Brain microvascular endothelial cell (primary cell): Measurements from ENCODE around the gene CPSF4L.
"Not testable (repeated sequence)": the region's sequence is repeated elsewhere in the genome, so short reads cannot be mapped to it uniquely, and the experiment has no call there.

Experiments used
- DNase-seq: peaks from one replicate; pipeline ENCODE4 v3.0.0-alpha.2; 2020
- H3K27ac ChIP-seq: fragments of 250-450 bp; sonication (Bioruptor Pico); 2 replicates; pipeline ENCODE4 v1.5.1; 2020; ENCODE audit warnings: mild to moderate bottlenecking, moderate library complexity
- H3K27me3 ChIP-seq: fragments of 250-450 bp; sonication (Bioruptor Pico); replicated peaks from 2 replicates; pipeline ENCODE4 v1.5.1; 2020; ENCODE audit warnings: mild to moderate bottlenecking
- H3K36me3 ChIP-seq: fragments of 250-450 bp; sonication (Bioruptor Pico); replicated peaks from 2 replicates; pipeline ENCODE4 v1.5.1; 2020; ENCODE audit warnings: mild to moderate bottlenecking
- H3K4me3 ChIP-seq: 2 replicates; pipeline ENCODE4 v1.5.1; 2011; ENCODE audit warnings: low read depth, mild to moderate bottlenecking, control low read depth, low read length, moderate library complexity
- CTCF ChIP-seq: IDR thresholded peaks from 2 replicates; pipeline ENCODE4 v1.5.1; 2011; ENCODE audit warnings: low read depth, mild to moderate bottlenecking, moderate library complexity, low read length, control low read depth, inconsistent platforms; ENCODE audit errors: missing control alignments
- in situ Hi-C: cut with HindIII; loops from 2 replicates; pipeline ENCODE4 v1.10.0; 2017; ENCODE audit warnings: low sequenced_read_pairs, low pct_ligation_motif_present

The CPSF4L gene

GRCh38 chr17:73265646-73266640 lies 4.3 kb upstream of the CPSF4L start:
- no peak overlapping the region for H3K4me3 ChIP-seq
- H3K27ac ChIP-seq = no peak overlapping the region
- TF ChIP-seq CTCF = no peak
- no peaks in the 10 kb centered on the region for H3K36me3 ChIP-seq
- in situ Hi-C loops = no loop called here
- DNase-seq = no peak
- H3K27me3 ChIP-seq = no peaks in the 10 kb centered on the region

DNA sequence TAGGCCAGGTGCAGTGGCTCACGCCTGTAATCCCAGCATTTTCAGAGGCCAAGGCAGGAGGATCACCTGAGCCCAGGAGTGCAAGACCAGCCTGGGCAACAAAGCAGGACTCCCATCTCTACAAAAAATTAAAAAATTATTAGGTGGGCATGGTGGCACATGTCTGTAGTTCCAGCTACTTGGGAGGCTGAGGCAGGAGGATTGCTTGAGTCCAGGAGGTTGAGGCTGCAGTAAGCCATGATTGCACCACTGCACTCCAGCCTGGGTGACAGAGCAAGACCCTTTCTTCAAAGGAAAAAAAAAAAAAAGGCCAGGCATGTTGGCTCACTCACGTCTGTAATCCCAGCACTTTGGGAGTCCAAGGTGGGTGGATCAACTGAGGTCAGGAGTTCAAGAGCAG lies 2.8 kb upstream of the CPSF4L start:
- H3K36me3 ChIP-seq, in situ Hi-C loops, H3K27ac ChIP-seq, H3K27me3 ChIP-seq, DNase-seq, H3K4me3 ChIP-seq: not testable (repeated sequence)

GRCh38 chr17:73262676-73263642 lies 1.3 kb upstream of the CPSF4L start:
- in situ Hi-C loops = no loop called here
- Histone ChIP-seq H3K27ac (no peak overlapping the region), H3K36me3 (no peaks in the 10 kb centered on the region), H3K4me3 (no peak overlapping the region), H3K27me3 (no peaks in the 10 kb centered on the region)
- TF ChIP-seq CTCF = no peak
- no peak for DNase-seq

DNA sequence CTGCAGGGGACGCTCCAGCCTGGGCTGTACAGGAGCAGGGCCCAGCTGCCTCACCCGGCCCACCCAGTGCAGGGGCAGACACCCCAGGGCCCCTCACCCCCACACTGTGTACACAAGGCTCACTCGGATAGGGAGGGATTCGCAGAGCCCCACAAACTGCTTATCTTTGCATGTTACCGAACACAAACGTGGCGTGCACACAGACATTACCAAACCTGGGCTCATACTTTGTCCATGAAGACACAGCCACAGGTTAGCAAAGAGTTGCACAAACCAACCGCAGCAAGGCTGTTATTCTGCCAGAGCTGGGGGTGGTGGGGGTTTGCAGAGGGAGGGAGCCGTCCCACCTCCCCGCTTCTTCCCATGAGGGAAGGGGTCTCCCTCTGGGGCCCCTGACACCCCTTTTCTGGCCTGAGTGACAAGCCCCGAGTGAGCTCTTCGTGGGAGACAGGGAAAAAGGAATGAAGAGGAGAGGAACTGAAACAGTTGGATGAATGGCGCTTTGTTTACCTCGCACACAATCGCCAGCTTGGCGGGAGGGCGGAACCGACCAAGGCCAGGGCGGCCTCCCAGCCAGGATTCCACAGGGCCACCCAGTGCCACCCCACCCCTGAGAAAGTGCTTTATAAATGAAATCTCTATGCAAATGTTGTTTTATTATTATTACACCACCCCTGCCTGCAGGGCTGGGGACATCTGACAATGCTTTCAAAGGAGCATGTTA lies 434 bp upstream of the CPSF4L start:
- in situ Hi-C loops = no loop called here

GRCh38 chr17:73257516-73257915 lies 4.2 kb downstream of the CPSF4L start:
- no peak for TF ChIP-seq CTCF
- H3K27me3 ChIP-seq = no peaks in the 10 kb centered on the region
- DNase-seq = no peak
- no peak overlapping the region for H3K27ac ChIP-seq
- no peaks in the 10 kb centered on the region for H3K36me3 ChIP-seq
- in situ Hi-C loops = no loop called here
- no peak overlapping the region for H3K4me3 ChIP-seq

More for the DNA sequence above, 434 bp upstream of the CPSF4L start:
- Histone ChIP-seq H3K36me3 (no peaks in the 10 kb centered on the region), H3K27me3 (no peaks in the 10 kb centered on the region), H3K27ac (no peak overlapping the region), H3K4me3 (no peak overlapping the region)
- no peak for DNase-seq
- TF ChIP-seq CTCF = no peak
